ENCODE results near the gene ELOVL3. TPM values are rescaled to one million over a fixed set of nuclear protein-coding genes. Genes with fewer than 3 reads are reported as not detected.

ELOVL3 gene
- total and polyA plus RNA-seq, 2 experiments from 2014 or later = 0.59 TPM; not detected in 1

GRCh38 chr10:102202386-102202785, 23.7 kb upstream of the ELOVL3 start:
- Mint-ChIP-seq H3K27me3 (ENCODE audit: insufficient read depth, low read depth, poor library complexity) (peaks cover 4% of the 10 kb centered on the region), H3K4me3 (no peak overlapping the region), H3K36me3 (ENCODE audit: low read depth) (peaks cover 8% of the 10 kb centered on the region; the same call in 2 of the 3 replicates), H3K27ac (no peak overlapping the region), H3K9me3 (peaks cover 61% of the 10 kb centered on the region), H3K4me1 (no peaks in the 10 kb centered on the region)
- H3K79me2 ChIP-seq (replicated peaks; ENCODE audit: insufficient read depth) = no peaks in the 10 kb centered on the region
- no peak overlapping the region for H3K27ac ChIP-seq (ENCODE audit: low read depth)
- no peak for DNase-seq (ENCODE audit: low spot score)
- no peaks in the 10 kb centered on the region for H3K9me2 ChIP-seq (ENCODE audit: insufficient read depth)
- no peak for ATAC-seq
- H3K4me1 ChIP-seq (ENCODE audit: insufficient read depth) = no peaks in the 10 kb centered on the region
- no peak overlapping the region for H2AFZ ChIP-seq
- no peak overlapping the region for H3K4me3 ChIP-seq
- no peaks in the 10 kb centered on the region for H4K20me1 ChIP-seq (replicated peaks; ENCODE audit: insufficient read depth)
- no peaks in the 10 kb centered on the region for H3F3A ChIP-seq (replicated peaks; ENCODE audit: low read depth)
- peaks cover 3% of the 10 kb centered on the region; the same call in 1 of the 2 replicates for H3K36me3 ChIP-seq (ENCODE audit: insufficient read depth)
- no peak overlapping the region for H3K4me2 ChIP-seq
- TF ChIP-seq REST (IDR thresholded peaks at IDR 0.05; ENCODE audit: unreplicated experiment) = no peak
- TF ChIP-seq ZNF331 (CRISPR knock-in tag; IDR thresholded peaks at IDR 0.05; ENCODE audit: low read depth) = no peak
- TF ChIP-seq ETS1 (IDR thresholded peaks at IDR 0.05) = no peak
- no peak for TF ChIP-seq EZH2phosphoT487 (IDR thresholded peaks at IDR 0.05; ENCODE audit: unreplicated experiment)
- no peak for TF ChIP-seq NANOG (IDR thresholded peaks at IDR 0.05; ENCODE audit: borderline replicate concordance)
- no peak for TF ChIP-seq ZNF114 (CRISPR knock-in tag; IDR thresholded peaks at IDR 0.05)
- TF ChIP-seq, protein P1, sequence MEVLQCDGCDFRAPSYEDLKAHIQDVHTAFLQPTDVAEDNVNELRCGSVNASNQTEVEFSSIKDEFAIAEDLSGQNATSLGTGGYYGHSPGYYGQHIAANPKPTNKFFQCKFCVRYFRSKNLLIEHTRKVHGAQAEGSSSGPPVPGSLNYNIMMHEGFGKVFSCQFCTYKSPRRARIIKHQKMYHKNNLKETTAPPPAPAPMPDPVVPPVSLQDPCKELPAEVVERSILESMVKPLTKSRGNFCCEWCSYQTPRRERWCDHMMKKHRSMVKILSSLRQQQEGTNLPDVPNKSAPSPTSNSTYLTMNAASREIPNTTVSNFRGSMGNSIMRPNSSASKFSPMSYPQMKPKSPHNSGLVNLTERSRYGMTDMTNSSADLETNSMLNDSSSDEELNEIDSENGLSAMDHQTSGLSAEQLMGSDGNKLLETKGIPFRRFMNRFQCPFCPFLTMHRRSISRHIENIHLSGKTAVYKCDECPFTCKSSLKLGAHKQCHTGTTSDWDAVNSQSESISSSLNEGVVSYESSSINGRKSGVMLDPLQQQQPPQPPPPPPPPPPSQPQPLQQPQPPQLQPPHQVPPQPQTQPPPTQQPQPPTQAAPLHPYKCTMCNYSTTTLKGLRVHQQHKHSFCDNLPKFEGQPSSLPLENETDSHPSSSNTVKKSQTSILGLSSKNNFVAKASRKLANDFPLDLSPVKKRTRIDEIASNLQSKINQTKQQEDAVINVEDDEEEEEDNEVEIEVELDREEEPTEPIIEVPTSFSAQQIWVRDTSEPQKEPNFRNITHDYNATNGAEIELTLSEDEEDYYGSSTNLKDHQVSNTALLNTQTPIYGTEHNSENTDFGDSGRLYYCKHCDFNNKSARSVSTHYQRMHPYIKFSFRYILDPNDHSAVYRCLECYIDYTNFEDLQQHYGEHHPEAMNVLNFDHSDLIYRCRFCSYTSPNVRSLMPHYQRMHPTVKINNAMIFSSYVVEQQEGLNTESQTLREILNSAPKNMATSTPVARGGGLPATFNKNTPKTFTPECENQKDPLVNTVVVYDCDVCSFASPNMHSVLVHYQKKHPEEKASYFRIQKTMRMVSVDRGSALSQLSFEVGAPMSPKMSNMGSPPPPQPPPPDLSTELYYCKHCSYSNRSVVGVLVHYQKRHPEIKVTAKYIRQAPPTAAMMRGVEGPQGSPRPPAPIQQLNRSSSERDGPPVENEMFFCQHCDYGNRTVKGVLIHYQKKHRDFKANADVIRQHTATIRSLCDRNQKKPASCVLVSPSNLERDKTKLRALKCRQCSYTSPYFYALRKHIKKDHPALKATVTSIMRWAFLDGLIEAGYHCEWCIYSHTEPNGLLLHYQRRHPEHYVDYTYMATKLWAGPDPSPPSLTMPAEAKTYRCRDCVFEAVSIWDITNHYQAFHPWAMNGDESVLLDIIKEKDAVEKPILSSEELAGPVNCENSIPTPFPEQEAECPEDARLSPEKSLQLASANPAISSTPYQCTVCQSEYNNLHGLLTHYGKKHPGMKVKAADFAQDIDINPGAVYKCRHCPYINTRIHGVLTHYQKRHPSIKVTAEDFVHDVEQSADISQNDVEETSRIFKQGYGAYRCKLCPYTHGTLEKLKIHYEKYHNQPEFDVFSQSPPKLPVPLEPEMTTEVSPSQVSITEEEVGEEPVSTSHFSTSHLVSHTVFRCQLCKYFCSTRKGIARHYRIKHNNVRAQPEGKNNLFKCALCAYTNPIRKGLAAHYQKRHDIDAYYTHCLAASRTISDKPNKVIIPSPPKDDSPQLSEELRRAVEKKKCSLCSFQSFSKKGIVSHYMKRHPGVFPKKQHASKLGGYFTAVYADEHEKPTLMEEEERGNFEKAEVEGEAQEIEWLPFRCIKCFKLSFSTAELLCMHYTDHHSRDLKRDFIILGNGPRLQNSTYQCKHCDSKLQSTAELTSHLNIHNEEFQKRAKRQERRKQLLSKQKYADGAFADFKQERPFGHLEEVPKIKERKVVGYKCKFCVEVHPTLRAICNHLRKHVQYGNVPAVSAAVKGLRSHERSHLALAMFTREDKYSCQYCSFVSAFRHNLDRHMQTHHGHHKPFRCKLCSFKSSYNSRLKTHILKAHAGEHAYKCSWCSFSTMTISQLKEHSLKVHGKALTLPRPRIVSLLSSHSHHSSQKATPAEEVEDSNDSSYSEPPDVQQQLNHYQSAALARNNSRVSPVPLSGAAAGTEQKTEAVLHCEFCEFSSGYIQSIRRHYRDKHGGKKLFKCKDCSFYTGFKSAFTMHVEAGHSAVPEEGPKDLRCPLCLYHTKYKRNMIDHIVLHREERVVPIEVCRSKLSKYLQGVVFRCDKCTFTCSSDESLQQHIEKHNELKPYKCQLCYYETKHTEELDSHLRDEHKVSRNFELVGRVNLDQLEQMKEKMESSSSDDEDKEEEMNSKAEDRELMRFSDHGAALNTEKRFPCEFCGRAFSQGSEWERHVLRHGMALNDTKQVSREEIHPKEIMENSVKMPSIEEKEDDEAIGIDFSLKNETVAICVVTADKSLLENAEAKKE (CRISPR knock-in tag; IDR thresholded peaks at IDR 0.05) = no peak
- TF ChIP-seq STAT1 (IDR thresholded peaks at IDR 0.05; ENCODE audit: unreplicated experiment) = no peak
- no peak for TF ChIP-seq CREB1 (CRISPR knock-in tag; IDR thresholded peaks at IDR 0.05; ENCODE audit: low read depth)
- no peak for TF ChIP-seq POLR2AphosphoS5 (IDR thresholded peaks at IDR 0.05; ENCODE audit: low read depth)
- no peak for TF ChIP-seq JUNB (IDR thresholded peaks at IDR 0.05; ENCODE audit: unreplicated experiment)
- no peak for TF ChIP-seq EZH2 (IDR thresholded peaks at IDR 0.05; ENCODE audit: low read depth, unreplicated experiment)
- TF ChIP-seq, protein P2, sequence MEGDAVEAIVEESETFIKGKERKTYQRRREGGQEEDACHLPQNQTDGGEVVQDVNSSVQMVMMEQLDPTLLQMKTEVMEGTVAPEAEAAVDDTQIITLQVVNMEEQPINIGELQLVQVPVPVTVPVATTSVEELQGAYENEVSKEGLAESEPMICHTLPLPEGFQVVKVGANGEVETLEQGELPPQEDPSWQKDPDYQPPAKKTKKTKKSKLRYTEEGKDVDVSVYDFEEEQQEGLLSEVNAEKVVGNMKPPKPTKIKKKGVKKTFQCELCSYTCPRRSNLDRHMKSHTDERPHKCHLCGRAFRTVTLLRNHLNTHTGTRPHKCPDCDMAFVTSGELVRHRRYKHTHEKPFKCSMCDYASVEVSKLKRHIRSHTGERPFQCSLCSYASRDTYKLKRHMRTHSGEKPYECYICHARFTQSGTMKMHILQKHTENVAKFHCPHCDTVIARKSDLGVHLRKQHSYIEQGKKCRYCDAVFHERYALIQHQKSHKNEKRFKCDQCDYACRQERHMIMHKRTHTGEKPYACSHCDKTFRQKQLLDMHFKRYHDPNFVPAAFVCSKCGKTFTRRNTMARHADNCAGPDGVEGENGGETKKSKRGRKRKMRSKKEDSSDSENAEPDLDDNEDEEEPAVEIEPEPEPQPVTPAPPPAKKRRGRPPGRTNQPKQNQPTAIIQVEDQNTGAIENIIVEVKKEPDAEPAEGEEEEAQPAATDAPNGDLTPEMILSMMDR (conservative IDR thresholded peaks at IDR 0.05; ENCODE audit: low read depth in 2 of 2) = no peak
- H3K27me3 ChIP-seq (ENCODE audit: insufficient read depth) = no peaks in the 10 kb centered on the region

Data from GM23338 (cell line).